BE2C (cell line): Measurements from ENCODE around the gene DOLPP1.

Experiments used
- DNase-seq: peaks from one replicate; pipeline ENCODE4 v3.0.0-alpha.2; 2020
- H3K27me3 ChIP-seq: fragments of 250-450 bp; sonication (Bioruptor Pico); 2 replicates; pipeline ENCODE4 v1.5.1; 2020; ENCODE audit warnings: mild to moderate bottlenecking
- H3K36me3 ChIP-seq: fragments of 250-450 bp; sonication (Bioruptor Pico); 2 replicates; pipeline ENCODE4 v1.5.1; 2020; ENCODE audit warnings: mild to moderate bottlenecking
- H3K4me1 ChIP-seq: fragments of 250-450 bp; sonication (Bioruptor Pico); 2 replicates; pipeline ENCODE4 v1.5.1; 2020
- H3K4me3 ChIP-seq: 2 replicates; pipeline ENCODE4 v1.5.1; 2011; ENCODE audit warnings: low read depth, low read length
- H3K9me3 ChIP-seq: fragments of 250-450 bp; sonication (Bioruptor Pico); 2 replicates; pipeline ENCODE4 v1.5.1; 2020
- TF ChIP-seq, protein P1 (sequence below): IDR thresholded peaks from 2 replicates; pipeline ENCODE4 v1.5.1; 2012; ENCODE audit warnings: mild to moderate bottlenecking, low read depth, low read length

Gene DOLPP1

DNA sequence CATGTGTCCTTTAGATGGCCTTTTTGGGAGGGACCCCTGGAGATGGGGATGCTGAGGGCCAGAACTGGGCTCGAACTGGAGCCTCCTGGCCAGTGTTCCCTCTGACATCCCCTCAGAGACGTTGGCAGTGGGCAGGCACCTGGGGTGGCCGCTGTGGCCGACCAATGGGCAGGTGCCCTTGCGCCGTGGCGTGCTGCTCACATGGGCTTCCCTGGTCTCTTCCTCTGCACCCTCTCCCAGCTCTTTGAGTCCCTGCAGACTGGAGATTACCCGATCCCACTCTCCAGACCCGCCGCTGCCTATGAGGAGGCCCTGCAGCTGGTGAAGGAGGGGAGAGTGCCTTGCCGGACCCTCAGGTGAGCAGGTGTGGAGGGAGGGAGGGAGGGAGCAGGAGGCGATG, 19.9 kb upstream of the DOLPP1 start:
- Histone ChIP-seq H3K9me3 (no peaks in the 10 kb centered on the region), H3K4me1 (no peaks in the 10 kb centered on the region), H3K4me3 (no peak overlapping the region), H3K27me3 (no peaks in the 10 kb centered on the region), H3K36me3 (peaks cover 11% of the 10 kb centered on the region)
- TF ChIP-seq, protein P1, sequence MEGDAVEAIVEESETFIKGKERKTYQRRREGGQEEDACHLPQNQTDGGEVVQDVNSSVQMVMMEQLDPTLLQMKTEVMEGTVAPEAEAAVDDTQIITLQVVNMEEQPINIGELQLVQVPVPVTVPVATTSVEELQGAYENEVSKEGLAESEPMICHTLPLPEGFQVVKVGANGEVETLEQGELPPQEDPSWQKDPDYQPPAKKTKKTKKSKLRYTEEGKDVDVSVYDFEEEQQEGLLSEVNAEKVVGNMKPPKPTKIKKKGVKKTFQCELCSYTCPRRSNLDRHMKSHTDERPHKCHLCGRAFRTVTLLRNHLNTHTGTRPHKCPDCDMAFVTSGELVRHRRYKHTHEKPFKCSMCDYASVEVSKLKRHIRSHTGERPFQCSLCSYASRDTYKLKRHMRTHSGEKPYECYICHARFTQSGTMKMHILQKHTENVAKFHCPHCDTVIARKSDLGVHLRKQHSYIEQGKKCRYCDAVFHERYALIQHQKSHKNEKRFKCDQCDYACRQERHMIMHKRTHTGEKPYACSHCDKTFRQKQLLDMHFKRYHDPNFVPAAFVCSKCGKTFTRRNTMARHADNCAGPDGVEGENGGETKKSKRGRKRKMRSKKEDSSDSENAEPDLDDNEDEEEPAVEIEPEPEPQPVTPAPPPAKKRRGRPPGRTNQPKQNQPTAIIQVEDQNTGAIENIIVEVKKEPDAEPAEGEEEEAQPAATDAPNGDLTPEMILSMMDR = no peak
- no peak for DNase-seq

- TF ChIP-seq, protein P1 = no peak
- Histone ChIP-seq H3K36me3 (peaks cover 9% of the 10 kb centered on the region), H3K4me3 (no peak overlapping the region), H3K4me1 (no peaks in the 10 kb centered on the region), H3K9me3 (no peaks in the 10 kb centered on the region), H3K27me3 (no peaks in the 10 kb centered on the region)
- DNase-seq = no peak
Observed at GRCh38 chr9:129063061-129063460, 17.9 kb upstream of the DOLPP1 start.

GRCh38 chr9:129064499-129064908, 16.4 kb upstream of the DOLPP1 start:
- no peaks in the 10 kb centered on the region for H3K9me3 ChIP-seq
- no peak for DNase-seq
- H3K4me1 ChIP-seq = peaks cover 8% of the 10 kb centered on the region
- peaks cover 9% of the 10 kb centered on the region for H3K36me3 ChIP-seq
- no peaks in the 10 kb centered on the region for H3K27me3 ChIP-seq
- TF ChIP-seq, protein P1 = no peak
- no peak overlapping the region for H3K4me3 ChIP-seq

GRCh38 chr9:129068110-129068509, 12.8 kb upstream of the DOLPP1 start:
- no peaks in the 10 kb centered on the region for H3K9me3 ChIP-seq
- H3K4me1 ChIP-seq = peaks cover 16% of the 10 kb centered on the region
- TF ChIP-seq, protein P1 = no peak
- no peaks in the 10 kb centered on the region for H3K27me3 ChIP-seq
- H3K36me3 ChIP-seq = peaks cover 13% of the 10 kb centered on the region
- no peak for DNase-seq
- H3K4me3 ChIP-seq = no peak overlapping the region

DNA sequence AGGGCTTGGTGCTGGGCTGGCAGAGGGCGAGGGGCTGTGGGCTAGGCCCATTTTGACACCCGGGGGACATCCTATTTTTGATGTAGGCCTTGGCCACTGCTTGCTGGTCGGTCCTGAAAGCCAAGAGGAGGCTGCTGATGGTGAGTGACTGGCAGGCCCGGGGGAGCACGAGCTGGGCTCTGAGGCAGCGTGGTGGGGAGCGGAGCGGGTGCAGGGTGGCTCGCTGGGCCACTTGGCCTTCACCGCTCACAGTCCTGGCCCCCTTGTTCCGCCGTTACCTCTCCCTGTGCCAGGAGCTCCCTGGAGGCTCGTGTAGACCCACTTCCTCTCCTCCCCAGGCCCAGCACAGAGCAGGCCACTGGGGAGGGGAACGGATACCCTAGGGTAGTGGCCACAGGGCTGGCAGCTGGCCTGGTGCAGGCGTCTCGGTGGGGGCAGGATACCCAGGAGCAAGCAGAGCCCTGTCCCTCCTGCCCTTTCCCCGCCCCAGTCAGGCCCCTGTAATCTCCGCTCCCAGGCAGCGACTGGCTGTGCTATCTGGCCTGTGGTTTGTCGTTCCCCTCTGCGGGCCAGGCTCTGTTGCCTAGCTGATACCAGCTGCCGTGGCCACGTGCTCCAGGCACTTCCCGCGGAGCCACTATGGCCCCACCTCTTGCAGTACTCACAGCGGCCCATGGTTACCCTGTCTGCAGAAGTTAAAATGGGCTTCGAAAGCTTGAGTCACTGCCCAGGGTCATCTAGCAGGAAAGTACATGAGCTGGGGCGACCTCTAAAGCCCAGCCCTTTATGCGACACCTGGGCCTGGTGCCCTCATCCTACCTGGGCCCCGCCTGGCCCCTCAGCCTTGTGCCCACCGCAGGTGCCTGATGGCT, 11.7 kb upstream of the DOLPP1 start:
- DNase-seq = peak; percentile 93
- no peaks in the 10 kb centered on the region for H3K9me3 ChIP-seq
- TF ChIP-seq, protein P1 = no peak

More for the DNA sequence above, 11.7 kb upstream of the DOLPP1 start:
- Histone ChIP-seq H3K27me3 (no peaks in the 10 kb centered on the region), H3K36me3 (peaks cover 13% of the 10 kb centered on the region), H3K4me1 (peaks cover 16% of the 10 kb centered on the region), H3K4me3 (no peak overlapping the region)
